Lung microvascular endothelial cell (primary cell): Measurements from ENCODE around the gene C1orf116. TPM values are rescaled to one million over a fixed set of nuclear protein-coding genes. Genes with fewer than 3 reads are reported as not detected.

Experiments used
- DNase-seq, 2 donors: peaks; one replicate each; pipeline versions ENCODE4 v3.0.0 to v3.0.0-alpha.2; 2010; ENCODE audit warnings: low read depth in 2 of 2
- total RNA-seq: library from RNA; depleted of rRNA; stranded (reverse); fragments of >200 nt; gene quantifications from 2 replicates; pipeline ENCODE4 v1.2.1, GENCODE V29; 2014

C1orf116 gene
- total RNA-seq, 1 donor from 2014 or later, result not detected

- no peak for DNase-seq
Observed at GRCh38 chr1:207035877-207036551, 3.5 kb upstream of the C1orf116 start.

- DNase-seq, result no peak
Observed at GRCh38 chr1:207034998-207035397, 2.4 kb upstream of the C1orf116 start.

GRCh38 chr1:207034208-207034607 lies 1.7 kb upstream of the C1orf116 start:
- no peak for DNase-seq

- no peak for DNase-seq
Observed at GRCh38 chr1:207033302-207033701, 746 bp upstream of the C1orf116 start.

DNA sequence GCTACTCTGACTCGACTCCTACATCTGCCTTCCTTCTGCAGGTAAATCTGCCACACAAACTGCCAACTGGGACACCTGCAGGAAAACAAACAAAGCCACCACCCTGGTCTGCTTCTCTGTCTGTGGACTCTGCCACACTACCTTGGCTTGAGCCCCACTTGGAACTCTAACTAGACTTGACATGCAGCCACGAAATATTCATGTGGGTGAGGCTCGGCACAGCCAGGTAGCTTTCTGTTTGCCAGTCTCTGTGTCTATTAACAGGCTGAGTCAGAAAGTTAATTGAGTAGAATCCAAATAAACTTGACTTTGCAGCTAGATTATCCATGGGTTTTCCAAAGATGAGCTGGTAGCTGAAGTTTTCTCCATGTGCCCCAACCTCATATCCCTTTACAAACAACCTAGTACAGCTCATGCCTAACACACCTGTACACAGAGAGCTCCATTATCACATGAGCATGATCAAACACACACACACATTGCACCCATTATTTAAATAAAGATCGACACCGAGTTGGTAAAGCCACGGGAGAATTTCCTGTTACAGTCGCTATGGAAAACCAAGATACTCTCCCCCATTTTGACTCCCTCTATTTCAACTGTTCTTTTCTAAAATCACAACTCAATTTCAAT lies 808 bp downstream of the C1orf116 start:
- no peak for DNase-seq

DNA sequence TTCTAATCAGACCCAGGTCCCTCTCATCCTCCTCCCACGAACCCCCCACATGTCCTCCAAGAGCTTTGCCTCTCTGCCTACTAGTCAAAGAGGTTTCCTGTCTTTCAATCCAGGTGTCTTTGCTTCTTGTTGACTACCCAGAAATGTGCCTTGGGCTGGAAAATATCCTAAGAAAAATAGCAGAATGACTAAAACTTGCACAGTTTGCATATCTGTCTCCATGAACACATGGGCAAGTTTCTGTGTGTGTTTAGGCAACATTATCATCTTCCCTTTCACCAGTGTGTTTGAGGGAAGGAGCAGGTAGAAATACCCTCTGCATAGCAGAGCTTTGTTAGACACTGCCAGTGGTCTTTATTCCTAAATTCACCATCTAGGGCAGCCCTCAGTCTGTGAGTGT lies 1.5 kb downstream of the C1orf116 start:
- no peak for DNase-seq

DNA sequence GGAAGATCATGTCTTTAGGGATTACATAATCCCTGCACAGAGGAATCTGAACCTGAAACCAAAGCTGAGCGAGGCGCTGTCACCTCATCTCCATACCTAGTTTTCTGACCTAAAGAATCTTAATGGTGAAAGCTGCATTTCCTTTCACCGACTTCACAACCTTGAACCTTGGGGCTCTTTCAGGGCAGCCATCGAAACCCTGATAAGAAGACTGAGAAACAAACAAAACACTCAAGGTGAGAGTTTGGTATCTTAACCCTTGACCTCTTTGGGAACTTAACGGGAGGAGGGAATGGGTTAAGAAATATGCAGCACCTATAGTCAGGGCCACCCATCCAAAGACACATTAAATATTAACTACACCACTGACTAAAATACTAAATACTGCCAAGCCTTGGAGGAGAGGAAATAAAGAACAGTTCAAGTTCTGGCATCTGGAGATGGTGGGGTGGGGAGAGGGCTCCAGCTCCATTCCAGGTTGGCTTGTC lies 2.0 kb downstream of the C1orf116 start:
- DNase-seq, result no peak

- DNase-seq, result no peak
Observed at GRCh38 chr1:207029701-207030521, 2.6 kb downstream of the C1orf116 start.

DNA sequence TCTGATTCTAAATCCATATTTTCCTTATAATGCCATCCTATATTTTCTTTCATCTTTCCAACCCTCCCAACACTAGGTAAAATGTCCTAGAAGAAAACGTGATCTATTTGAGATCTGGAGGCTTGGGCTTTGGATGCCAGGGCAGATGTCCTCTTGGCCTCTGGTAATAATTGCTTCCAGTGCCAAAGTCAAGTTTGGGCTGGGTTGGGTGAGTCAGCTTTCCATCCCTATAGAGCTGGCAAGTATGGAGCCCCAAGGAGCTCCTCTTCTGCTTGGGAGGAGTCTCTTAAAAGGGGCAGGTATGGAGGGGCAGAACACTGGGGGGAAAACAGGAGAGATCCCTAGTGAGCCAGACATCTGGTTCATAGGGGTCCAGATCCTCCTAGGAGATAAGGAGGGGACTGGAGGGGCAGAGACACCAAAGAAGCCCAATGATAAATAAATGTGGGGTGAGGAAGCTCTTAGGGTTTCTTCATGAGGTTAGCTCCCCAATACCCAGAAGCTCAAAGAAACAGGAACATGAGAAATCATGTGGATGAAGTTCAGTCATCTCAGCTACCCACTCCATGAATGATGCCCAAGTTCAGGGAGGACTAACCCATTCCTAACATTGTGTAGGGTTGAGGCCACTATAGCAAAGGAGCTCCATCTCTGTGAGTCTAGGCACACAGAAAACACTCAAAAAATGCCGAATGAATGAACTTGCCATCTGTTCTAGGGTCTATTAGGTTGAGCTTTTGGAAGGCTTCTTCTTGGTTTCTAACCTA lies 3.5 kb downstream of the C1orf116 start:
- no peak for DNase-seq

DNA sequence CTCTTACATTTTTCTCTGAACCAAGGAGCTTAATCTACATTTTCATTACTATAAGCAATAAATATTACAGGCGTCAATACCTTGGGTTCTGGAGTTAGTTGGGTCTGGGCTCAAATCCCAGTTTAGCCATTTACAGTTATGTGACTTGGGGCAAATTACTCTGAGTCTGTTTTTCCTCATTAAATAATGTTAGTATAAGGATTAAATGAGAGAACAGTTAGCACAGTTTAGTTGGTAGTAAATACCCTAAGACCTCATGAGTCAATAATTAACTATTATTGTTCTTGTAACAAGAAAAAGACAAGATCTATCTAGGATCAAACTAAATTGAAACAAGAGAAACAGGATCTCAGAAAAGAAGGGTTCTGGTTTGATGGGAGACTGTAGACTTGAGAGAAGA lies 4.6 kb downstream of the C1orf116 start:
- DNase-seq, result no peak

- no peak for DNase-seq
Observed at GRCh38 chr1:207027206-207027777, 5.3 kb downstream of the C1orf116 start.

GRCh38 chr1:207026104-207026534 lies 6.4 kb downstream of the C1orf116 start:
- DNase-seq, result no peak

DNA sequence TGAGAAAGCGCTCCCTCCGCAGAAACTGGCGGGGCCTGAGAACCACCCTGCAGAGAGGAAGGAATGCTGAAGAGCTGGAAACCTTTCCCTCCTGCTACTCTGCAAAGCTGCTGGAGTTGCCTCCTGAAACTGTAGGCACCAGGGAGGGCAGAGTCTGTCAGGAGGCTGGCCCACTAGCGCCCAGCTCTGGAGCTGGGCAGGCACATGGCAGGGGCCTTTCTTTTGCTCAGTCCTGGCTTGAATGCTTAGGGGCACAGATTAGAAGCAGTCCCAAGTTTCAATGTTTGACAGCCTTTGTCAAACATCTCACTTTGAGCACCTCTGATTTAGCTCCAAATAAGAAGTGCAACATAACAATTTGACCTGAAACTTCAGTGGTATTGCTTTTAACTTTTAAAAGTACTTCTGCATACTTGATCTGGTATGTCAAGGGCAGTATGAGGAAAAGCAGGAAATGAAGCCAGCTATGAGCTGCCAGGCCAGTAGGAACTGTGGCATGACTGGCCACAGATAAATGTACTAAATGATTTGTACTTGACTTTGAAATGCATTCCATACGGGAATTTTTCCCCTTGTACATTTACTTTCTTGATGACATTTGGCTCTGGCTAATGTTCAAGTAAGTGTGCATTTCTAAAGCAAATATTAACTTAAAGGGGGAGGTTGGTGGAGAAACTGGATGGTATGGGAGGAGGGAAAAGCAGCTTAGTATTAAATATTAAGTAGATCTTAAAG lies 7.2 kb downstream of the C1orf116 start:
- peak in 1 of 2 donors; percentile 36 for DNase-seq

DNA sequence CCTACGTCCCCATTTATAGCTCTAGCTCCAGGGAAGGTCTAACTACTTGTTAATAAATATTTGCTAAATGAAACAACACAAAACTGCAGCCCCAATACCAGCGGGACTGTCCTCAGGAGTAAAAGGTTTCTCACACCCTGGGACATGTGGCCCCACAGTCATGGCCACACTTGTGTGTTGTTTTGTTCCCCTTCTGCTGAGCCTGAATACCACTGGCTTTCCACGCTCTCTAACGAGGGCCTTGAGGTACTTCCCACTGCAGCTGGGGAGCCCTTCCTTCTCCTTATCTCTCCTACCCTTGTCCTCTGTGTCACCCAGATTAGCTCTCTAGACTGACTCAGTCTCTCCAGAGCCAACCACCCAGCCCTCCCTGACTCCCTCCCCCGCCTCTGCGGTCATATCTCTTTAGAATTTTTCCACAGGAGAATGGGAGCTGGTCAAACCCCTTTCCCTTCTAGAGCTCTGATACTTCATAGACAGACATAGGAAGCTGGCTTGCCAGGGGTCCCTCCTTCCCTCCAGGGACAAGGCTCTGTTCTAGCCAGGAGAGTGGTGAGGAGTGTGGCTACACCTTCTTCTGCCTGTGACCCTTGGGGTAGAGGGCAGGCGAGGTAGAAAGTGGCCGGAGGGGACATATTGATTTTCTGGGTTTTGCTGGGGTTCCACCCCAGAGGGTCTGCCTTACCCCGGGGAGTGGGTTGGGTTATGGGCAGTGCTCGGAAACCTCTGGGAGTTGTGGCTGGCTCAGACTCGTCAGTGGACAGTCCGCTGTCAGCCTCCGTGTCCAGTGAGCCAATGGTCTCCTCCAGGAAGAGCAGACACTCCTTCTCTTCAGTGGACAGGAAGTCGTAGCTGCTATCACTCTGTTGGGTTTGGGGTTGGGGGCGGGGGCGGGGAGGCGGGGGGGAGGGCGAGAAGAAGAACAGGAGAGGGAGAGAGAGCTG lies 8.1 kb downstream of the C1orf116 start:
- no peak for DNase-seq

- no peak for DNase-seq
Observed at GRCh38 chr1:207022996-207023679, 9.4 kb downstream of the C1orf116 start.

DNA sequence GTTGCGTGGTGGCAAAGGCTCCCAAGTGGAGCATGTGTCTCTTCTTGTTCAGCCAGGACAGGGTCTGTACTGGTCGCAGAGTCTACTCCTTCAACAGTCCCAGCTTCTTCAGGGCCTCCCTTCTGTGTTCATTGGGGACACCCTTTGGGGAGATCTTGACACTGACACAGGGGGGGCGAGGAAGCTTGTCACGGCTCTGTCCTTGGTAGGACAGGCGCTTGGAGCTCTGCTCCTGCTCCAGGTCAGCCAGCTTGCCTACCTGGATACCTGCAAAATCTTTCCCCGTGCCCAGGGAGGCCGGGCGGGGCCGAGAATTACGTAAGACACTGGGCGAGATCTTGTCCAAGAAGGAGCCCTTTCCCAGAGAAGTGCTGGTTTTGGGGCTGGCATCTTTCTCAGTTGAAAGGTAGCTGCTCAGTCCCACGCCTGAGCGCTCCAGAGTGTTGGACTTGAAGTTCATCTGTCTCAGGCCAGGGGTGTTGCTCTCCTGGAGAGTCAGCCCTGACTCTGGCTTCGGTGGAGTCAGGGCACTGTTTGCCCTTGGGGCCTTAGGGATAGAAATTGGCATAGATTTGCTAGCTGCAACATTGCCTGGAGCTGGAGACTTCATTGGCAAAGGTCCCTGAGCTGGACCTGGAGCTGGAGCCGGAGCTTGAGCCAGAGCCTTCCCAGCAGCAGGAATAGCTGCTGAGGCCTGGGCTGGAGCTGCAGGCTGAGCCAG lies 10.5 kb downstream of the C1orf116 start:
- DNase-seq, result no peak

DNA sequence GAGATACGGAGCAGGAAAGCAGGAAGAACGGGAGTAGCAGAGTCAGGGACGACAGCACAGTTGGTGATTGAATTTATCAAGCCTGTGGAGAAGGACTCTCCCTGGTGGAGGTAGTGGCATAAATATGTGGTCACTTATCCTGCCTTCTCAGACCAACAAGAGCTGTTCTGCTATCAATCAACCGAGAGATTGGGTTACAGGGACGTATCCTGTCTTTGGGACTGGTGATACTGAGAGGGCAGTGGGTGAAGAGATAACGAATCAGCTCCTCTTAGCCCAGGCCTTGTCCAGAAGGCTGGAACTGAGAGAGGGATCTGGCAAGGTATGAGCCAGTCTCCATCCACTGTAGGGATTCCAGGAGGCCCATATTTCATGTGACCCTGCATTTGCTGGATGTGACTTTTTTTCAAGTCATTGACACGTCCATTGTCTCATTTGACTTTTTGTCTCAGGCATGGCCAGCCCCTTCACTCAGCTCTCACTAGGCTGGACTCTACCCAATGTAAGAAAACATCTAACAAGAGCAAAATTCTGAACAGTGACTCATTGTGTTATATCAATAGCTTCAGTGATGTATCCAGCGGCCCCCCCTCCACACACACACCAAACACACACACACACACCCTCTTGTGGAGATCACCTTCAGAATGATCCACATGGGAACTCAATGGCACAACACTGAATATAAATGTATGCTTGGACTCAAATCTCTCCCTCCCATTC lies 11.3 kb downstream of the C1orf116 start:
- DNase-seq, result peak in 1 of 2 donors; percentile 33
